ENCODE data around the gene LCAT.
A peak's percentile ranks its signal among the peaks of the same experiment; 100 is the strongest.
"Not testable (repeated sequence)": the region's sequence is repeated elsewhere in the genome, so short reads cannot be mapped to it uniquely, and the experiment has no call there.

LCAT gene

DNA sequence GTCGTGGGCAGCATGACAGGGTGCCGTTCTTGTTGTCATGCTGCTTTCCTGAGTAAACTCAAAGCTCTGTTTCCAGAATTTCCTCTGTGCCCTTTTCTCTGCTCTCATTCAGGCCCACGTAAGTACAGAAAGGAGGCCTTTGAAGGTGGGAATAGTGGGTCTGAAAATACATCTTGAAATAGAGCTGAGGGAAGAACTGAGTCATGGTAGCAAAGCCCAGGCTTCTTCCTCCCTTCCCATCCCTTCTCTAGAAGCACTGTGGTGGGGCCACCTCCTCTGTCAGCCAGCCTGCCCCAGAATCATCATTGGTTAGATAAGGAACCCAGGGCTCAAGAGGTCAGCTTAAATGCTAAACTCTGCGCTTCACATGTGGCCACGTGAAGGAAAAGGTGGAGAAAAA, 21.7 kb downstream of the LCAT start:
- Mint-ChIP-seq H3K36me3 (peaks cover 9% of the 10 kb centered on the region), H3K9me3 (no peaks in the 10 kb centered on the region), H3K4me3 (no peak overlapping the region), H3K27me3 (no peaks in the 10 kb centered on the region), H3K4me1 (peaks cover 49% of the 10 kb centered on the region), H3K27ac (no peak overlapping the region)
- ATAC-seq: no peak

DNA sequence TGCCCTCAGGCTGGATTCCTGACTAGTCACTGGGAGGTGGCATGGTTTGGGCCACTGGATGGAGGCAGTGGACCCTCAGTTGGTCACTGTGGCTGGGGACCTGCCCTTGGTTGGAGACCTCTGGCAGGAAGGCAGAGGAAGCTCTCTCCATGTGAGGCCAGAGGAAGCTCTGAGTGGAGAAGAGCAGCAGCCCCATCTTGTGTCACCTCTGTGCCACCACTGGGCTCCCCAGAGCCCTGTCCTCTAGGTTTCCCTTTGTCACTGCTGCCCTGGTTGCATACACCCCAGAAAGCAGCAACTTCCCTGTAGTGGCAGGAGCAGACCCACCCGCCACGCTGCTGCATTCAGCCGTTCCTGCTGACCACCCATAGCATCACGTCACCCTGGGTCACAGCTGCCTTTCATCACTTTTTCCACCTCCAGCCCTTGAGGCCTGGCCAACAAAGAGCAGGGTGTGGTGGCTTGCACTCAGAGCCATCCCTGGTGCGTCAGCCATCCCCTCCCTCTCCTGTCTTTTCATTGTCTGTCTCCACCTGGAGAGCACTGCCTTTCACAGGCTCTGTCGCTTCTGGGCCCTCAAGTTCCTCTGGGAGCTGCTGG, 24.2 kb downstream of the LCAT start:
- Mint-ChIP-seq H3K4me1 (peaks cover 47% of the 10 kb centered on the region), H3K36me3 (peaks cover 24% of the 10 kb centered on the region), H3K27me3 (no peaks in the 10 kb centered on the region), H3K4me3 (no peak overlapping the region), H3K9me3 (no peaks in the 10 kb centered on the region), H3K27ac (no peak overlapping the region)
- ATAC-seq: no peak

DNA sequence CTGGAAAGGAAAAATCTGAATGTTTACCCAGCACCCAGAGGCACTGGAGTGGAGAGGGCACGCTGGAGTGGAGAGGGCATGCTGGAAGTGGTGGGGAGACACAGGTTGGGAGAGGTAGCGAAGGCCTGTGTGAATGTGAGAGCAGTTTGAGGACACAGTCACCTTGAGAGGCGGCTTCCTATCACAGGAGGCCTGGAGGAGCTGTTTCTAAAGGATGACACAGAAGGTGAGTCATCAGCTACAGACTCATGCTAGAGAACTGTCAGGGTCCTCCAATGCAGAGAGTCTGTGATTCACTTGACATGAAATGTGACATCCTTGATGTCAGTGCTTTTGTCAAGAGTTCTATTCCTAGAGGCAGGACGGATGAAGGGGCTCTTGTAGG, 26.1 kb downstream of the LCAT start:
- ATAC-seq: no peak
- Mint-ChIP-seq H3K27ac (peak overlapping the region; percentile 15), H3K9me3 (no peaks in the 10 kb centered on the region), H3K4me1 (peaks cover 37% of the 10 kb centered on the region), H3K36me3 (peaks cover 26% of the 10 kb centered on the region), H3K4me3 (no peak overlapping the region), H3K27me3 (no peaks in the 10 kb centered on the region)

DNA sequence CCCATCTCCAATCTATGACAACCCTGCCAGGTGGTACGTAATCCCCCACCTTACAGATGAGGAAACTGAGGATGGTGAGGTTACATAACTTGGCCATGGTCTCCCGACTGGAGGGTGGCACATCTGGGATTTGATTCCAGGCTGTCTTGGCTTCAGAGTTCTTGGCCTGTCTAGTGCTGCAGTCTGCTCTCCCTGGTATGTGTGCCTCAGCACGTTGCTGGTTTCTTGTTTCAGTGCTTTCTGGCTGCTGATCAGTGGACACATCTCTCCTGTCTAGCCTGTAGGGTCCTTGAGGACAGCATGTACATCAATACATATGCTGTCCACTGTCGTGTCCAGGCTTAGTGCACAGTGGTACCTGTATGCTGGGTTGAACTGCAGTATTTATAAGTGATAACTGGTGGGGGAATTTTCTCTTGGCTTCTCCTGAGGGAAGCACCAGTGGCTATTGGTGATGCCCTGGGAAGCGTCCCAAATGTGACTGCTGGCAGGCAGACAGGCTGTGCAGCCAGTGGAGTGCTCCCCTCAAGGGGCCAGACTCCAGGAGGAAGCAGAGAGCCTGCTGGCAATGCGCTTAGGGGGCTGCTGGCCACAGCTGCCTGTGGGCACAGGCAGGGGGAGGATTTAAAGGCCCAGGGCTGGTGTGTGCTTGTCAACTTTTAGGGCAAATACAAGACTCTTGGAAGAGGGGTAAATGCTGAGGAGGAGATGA, 26.6 kb downstream of the LCAT start:
- Mint-ChIP-seq H3K4me3 (no peak overlapping the region), H3K9me3 (no peaks in the 10 kb centered on the region), H3K27me3 (no peaks in the 10 kb centered on the region), H3K4me1 (peaks cover 36% of the 10 kb centered on the region), H3K36me3 (peaks cover 27% of the 10 kb centered on the region), H3K27ac (peak overlapping the region; percentile 15)
- ATAC-seq: no peak

DNA sequence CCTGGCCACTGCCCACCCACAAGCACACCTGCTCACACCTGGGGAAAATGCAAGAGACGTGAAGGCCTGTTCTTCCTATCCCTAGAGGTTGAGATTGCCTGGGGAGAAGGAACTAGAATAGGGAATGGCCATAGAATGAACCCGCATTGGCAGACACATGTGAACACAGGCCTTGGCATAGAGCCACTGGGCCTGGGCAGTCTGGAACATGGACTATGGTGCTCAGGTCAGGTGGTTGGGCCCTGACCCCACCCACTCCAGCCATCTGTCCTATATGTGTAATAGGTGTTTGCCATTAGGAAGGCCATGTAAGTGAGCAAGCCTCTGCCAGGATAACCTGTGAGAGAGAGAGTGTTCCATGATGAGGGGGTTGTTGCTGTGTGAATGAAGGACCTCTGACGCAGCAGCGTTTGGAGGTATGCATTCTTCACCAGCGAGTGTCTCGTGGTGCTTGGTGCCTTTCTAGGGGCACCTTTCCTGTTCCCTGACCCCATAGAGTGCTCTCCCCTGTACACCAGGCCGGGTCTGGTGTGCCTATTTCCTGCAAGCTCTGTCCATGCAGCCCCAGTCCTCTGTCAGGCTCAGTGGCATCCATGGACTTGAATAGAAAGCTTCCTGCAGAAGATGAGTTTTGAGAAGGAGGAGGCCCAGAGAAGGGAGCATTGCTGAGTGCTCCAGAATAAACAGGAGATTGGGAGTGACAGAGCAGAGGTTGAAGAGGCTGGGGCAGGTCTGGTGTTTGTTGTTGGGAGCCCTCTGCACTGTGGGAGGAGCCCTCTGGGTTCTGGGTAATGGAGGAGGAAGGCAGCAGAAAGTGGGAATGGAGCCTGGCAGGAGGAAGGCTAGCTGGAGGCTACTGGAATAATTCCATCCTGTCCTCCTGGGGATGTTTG, 27.8 kb downstream of the LCAT start:
- peaks cover 35% of the 10 kb centered on the region for H3K36me3 Mint-ChIP-seq
- H3K4me1 Mint-ChIP-seq: peaks cover 29% of the 10 kb centered on the region
- no peak for ATAC-seq
- H3K4me3 Mint-ChIP-seq: no peak overlapping the region
- no peaks in the 10 kb centered on the region for H3K27me3 Mint-ChIP-seq
- peak overlapping the region; percentile 16 for H3K27ac Mint-ChIP-seq
- no peaks in the 10 kb centered on the region for H3K9me3 Mint-ChIP-seq

DNA sequence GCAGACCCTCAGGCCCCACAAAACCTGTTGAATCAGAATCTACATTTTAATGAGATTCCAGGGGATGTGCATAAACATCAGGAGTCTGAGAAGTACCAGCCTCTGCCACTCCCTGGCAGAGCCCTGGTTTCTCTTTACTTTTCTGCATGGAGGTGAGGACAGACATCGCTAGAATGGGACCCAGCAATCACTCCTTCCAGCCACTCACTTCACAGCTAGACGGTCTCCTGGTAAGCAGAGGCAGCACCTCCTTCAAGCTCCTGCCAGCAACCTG, 28.5 kb downstream of the LCAT start:
- peaks cover 35% of the 10 kb centered on the region for H3K36me3 Mint-ChIP-seq
- peaks cover 26% of the 10 kb centered on the region for H3K4me1 Mint-ChIP-seq
- not testable (repeated sequence) for H3K27me3 Mint-ChIP-seq, H3K27ac Mint-ChIP-seq, H3K4me3 Mint-ChIP-seq, H3K9me3 Mint-ChIP-seq, ATAC-seq

DNA sequence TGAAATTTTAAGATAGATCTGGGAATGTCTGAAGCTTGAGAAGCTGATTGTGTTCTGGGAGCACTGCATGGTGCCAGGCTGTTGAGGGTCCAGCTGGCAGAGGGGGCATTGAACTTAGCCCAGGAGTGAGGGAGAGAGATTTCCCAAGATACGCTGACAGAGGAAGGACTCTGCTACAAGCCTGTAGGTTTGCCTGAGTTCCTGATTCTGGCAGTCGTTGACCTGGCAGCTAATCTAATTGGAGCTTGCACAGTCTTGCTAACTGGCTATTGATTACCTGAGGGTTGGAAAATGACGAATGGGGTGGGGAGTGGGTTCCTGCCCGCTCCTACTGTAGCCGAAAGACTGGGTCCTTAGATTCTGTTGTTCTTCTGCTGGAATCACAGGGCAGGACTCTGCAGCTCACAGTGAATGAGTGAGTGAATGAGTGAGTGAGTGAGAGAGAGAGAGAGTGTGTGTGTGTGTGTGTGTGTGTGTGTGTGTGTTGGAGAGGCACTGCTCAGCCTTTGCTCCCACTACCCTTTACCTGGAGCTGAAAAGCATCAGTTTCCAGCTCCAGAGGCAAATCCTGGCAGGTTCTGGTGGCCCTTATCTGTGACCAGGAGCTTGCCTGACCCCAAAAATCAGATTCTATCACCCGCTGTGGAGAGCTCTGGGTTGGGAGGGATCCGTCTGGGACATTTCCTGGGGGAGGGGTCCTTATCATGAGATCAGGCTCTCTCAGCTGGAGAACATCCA, 29.0 kb downstream of the LCAT start:
- H3K9me3 Mint-ChIP-seq: no peaks in the 10 kb centered on the region
- H3K36me3 Mint-ChIP-seq: peaks cover 37% of the 10 kb centered on the region
- peaks cover 27% of the 10 kb centered on the region for H3K4me1 Mint-ChIP-seq
- no peaks in the 10 kb centered on the region for H3K27me3 Mint-ChIP-seq
- H3K27ac Mint-ChIP-seq: no peak overlapping the region
- no peak overlapping the region for H3K4me3 Mint-ChIP-seq
- ATAC-seq: no peak

DNA sequence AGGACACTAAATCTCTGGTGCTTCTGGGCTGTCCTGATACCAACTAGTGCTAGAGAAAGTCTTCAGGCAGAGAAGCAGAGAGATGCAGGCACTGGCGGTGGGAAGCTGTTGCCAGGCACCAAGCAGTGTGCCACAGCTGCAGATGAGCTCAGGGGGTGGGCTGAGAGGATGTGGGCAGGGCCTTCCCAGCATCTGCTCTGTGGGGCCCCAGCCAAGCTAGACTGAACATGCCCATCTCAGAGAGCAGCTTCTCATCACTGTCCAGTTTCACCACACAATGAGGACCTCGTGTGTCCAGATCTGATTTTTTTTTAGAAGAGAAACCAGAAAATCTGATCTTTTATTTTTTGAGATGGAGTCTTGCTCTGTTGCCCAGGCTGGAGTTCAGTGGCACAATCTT, 33.8 kb downstream of the LCAT start:
- Mint-ChIP-seq H3K4me3 (no peak overlapping the region), H3K36me3 (peaks cover 32% of the 10 kb centered on the region), H3K27me3 (no peaks in the 10 kb centered on the region), H3K4me1 (peaks cover 8% of the 10 kb centered on the region), H3K27ac (peak overlapping the region; percentile 33), H3K9me3 (no peaks in the 10 kb centered on the region)
- ATAC-seq: no peak

DNA sequence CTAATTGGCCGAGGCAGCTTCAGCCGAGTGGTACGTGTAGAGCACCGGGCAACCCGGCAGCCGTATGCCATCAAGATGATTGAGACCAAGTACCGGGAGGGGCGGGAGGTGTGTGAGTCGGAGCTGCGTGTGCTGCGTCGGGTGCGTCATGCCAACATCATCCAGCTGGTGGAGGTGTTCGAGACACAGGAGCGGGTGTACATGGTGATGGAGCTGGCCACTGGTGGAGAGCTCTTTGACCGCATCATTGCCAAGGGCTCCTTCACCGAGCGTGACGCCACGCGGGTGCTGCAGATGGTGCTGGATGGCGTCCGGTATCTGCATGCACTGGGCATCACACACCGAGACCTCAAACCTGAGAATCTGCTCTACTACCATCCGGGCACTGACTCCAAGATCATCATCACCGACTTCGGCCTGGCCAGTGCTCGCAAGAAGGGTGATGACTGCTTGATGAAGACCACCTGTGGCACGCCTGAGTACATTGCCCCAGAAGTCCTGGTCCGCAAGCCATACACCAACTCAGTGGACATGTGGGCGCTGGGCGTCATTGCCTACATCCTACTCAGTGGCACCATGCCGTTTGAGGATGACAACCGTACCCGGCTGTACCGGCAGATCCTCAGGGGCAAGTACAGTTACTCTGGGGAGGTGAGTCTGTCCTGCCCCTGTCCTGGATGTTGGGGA, 34.7 kb downstream of the LCAT start:
- H3K27me3 Mint-ChIP-seq: no peaks in the 10 kb centered on the region
- no peak for ATAC-seq
- peaks cover 30% of the 10 kb centered on the region for H3K36me3 Mint-ChIP-seq
- H3K27ac Mint-ChIP-seq: peak overlapping the region; percentile 33
- no peak overlapping the region for H3K4me3 Mint-ChIP-seq
- no peaks in the 10 kb centered on the region for H3K9me3 Mint-ChIP-seq
- peaks cover 8% of the 10 kb centered on the region for H3K4me1 Mint-ChIP-seq

DNA sequence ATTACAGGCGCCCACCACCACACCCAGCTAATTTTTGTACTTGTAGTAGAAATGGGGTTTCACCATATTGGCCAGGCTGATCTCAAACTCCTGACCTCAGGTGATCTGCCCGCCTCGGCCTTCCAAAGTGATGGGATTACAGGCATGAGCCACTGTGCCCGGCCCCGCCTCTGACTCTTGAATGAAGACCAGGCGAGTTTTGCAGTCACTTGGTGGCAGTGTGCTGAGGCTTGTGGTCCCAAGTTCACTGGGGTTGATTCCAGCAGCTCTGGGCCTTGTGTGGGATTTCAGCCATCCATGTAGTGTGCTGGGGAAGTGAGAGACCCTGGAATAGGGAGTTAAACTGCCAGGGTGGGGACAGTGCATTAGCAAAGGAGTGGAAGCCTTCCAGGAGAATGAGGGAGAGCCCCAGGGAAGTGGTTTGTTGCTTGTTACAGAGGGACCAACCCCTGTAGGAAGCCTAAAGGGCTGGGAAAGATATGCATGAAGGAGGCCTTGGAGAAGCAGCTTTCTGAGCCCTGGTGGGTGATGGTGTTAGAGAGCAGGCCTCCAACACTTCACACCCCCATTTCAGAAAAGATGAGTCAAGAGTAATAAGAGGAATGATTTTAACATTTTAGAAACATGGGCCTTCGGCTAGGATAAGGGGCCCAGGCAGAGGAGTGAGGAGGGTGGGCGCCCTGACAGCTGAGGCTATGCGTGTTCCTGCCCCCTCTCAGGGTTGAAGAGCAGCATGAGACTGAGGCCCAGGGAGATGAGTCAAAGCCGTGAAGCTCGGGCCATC, 36.3 kb downstream of the LCAT start:
- Mint-ChIP-seq H3K4me1 (peaks cover 8% of the 10 kb centered on the region), H3K36me3 (peaks cover 36% of the 10 kb centered on the region), H3K27ac (no peak overlapping the region), H3K4me3 (no peak overlapping the region), H3K27me3 (no peaks in the 10 kb centered on the region), H3K9me3 (no peaks in the 10 kb centered on the region)
- no peak for ATAC-seq

DNA sequence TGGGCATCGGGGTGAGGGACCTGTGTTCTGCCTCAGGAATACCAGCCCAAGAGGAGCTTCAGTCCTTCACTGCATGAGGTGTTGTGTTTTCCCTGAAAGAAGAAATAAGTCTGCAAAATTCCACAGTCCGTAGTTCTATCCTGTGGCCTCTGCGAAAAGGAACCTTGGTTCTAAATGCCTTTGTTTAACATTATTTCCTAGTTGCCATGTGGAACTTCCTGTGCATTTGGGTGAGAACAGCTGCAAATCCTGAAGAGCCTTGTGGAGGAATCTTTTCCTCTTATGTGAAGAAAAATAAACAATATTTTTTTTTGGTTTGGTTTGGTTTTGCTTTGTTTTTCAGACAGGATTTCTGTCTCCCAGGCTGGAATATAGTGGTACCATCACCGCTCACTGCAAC, 41.1 kb downstream of the LCAT start:
- Mint-ChIP-seq H3K27ac (no peak overlapping the region), H3K27me3 (no peaks in the 10 kb centered on the region), H3K36me3 (peaks cover 13% of the 10 kb centered on the region), H3K4me3 (no peak overlapping the region), H3K9me3 (no peaks in the 10 kb centered on the region), H3K4me1 (peaks cover 8% of the 10 kb centered on the region)
- ATAC-seq: no peak

DNA sequence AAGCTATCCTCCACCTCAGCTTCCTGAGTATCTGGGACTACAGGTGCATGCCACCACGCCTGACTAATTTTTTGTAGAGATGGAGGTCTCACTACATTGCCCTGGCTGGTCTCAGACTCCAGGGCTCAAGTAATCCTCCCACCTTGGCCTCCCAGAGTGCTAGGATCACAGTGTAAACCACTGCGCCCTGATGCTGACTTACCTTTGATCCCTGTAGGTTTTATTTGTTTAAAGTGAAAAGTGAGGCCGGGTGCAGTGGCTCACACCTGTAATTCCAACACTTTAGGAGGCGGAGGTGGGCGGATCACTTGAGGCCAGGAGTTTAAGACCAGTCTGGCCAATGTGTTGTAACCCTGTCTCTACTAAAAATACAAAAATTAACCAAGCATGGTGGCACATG, 42.2 kb downstream of the LCAT start:
- no peaks in the 10 kb centered on the region for H3K27me3 Mint-ChIP-seq
- H3K4me1 Mint-ChIP-seq: peaks cover 15% of the 10 kb centered on the region
- H3K27ac Mint-ChIP-seq: no peak overlapping the region
- no peak for ATAC-seq
- no peak overlapping the region for H3K4me3 Mint-ChIP-seq
- peaks cover 13% of the 10 kb centered on the region for H3K36me3 Mint-ChIP-seq
- no peaks in the 10 kb centered on the region for H3K9me3 Mint-ChIP-seq

DNA sequence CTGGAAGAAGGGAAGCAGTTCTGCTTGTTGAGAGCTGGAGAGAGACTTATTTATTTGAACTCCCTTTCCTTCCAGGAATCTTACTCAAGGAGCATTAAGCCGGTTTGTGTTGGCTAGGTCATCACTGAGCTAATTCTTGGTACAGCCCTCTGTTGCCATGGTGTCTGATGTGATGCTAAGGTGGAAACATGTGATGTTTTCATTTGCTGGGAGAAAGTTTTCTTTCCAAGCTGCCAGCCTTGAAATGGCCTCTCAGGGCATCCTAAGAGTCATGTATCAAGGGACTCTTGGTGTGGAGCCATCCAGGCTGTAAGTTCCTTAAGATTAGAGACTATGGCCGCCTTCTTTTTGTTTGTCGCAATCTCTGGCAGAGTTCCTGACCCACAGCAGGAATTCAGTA, 46.7 kb downstream of the LCAT start:
- Mint-ChIP-seq H3K27me3 (no peaks in the 10 kb centered on the region), H3K4me3 (no peak overlapping the region), H3K4me1 (peaks cover 34% of the 10 kb centered on the region), H3K9me3 (no peaks in the 10 kb centered on the region), H3K36me3 (no peaks in the 10 kb centered on the region), H3K27ac (no peak overlapping the region)
- ATAC-seq: no peak

DNA sequence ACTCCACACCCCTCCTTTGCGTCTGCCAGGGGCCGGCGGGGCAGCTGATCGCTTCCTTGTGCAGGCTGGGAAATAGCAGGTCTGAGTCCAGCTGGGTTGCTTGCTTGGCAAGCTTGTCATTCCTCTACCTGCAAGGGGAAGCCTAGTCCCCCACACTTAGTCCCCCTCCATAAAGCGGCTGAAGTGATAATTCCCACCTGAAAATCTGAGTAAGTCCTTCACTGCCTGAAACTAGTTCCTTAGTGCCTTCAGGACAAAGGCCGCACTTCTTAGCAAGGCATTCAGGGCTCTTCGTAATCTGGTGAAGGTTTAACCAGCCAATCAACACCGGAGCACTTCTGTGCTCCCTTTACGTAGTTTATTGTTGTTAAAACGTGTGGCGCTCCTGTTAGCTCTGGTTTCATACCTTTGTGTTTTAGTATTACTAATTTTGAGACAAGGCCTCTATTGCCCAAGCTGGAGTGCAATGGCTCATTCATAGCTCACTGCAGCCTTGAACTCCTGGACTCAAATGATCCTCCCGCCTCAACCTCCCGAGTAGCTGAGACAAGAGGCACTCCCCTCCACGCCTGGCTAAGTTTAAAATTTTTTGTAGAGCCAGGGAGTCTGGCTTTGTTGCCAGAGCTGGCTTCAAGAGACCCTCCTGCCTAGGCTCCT, 50.0 kb downstream of the LCAT start:
- Mint-ChIP-seq H3K9me3 (no peaks in the 10 kb centered on the region), H3K27me3 (no peaks in the 10 kb centered on the region), H3K4me3 (peak overlapping the region; percentile 94), H3K36me3 (no peaks in the 10 kb centered on the region), H3K27ac (peak overlapping the region; percentile 89), H3K4me1 (peaks cover 26% of the 10 kb centered on the region)
- ATAC-seq: no peak

Measured in stimulated activated memory B cell treated with anti-CD40 and anti-IgM and Interleukin-4, amounts not matched to agents 10 μg/mL and 1 μg/mL and 100 μg/mL, for 72 hours (primary cell).